NCI-H187 treated with DMSO at 0.1 percent for 48 hours (cell line): ENCODE results near the gene PDK1.
"Not testable (repeated sequence)": the region's sequence is repeated elsewhere in the genome, so short reads cannot be mapped to it uniquely, and the experiment has no call there.

ENCODE experiments used
- DNase-seq: peaks from one replicate; lab custom pipeline; 2025; lab: John Stamatoyannopoulos, UW

The PDK1 gene

GRCh38 chr2:172552547-172553291 is 3.2 kb upstream of the PDK1 start:
- no peak for DNase-seq

DNA sequence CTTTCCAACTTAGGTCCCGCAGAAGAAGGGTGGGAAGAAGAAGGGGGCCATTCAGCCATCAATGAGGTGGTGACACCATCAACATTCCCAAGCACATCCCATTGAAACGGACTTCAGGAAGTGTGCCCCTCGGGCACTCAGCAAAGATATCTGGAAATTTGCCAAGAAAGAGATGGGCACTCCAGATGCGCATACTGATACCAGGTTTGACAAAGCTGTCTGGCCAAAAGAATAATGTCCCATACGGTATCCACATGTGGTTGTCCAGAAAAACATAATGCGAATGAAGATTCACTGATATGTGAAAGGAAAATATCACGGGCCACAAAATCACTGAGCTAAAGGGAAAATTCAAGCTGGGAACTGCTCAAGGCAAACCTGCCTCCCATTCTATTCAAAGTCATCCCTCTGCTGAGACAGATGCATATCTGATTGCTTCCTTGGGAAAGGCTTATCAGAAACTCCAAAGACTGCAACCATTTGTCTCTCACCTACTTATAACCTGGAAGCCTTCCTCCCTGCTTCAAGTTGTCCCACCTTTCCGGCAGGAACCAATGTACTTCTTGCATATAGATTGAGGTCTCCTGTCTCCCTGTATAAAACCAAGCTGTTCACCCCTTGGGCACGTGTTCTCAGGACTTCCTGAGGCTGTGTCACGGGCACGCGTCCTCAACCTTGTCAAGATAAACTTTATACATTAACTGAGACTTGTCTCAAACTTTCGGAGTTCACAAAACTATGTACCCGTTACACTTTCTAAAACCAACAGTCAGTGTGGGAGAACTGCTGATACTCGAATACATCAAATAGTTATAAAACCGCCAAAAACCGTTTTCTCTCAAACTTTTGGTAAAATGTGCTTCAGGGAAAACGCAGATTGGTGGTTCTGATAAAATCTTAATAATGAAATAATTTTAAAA is 1.3 kb upstream of the PDK1 start:
- DNase-seq: no peak

DNA sequence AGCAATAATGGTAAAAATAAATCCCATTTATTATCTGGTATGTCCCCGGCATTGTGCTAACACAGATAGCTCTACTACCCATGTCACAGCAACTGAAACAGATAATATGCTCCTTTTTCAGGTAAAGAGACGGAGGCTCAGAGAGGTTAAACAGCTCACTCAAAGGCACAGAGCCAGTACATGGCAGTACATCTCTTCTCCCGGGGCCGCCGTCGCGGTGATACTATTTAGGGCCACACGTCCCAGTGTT is 693 bp upstream of the PDK1 start:
- no peak for DNase-seq

DNA sequence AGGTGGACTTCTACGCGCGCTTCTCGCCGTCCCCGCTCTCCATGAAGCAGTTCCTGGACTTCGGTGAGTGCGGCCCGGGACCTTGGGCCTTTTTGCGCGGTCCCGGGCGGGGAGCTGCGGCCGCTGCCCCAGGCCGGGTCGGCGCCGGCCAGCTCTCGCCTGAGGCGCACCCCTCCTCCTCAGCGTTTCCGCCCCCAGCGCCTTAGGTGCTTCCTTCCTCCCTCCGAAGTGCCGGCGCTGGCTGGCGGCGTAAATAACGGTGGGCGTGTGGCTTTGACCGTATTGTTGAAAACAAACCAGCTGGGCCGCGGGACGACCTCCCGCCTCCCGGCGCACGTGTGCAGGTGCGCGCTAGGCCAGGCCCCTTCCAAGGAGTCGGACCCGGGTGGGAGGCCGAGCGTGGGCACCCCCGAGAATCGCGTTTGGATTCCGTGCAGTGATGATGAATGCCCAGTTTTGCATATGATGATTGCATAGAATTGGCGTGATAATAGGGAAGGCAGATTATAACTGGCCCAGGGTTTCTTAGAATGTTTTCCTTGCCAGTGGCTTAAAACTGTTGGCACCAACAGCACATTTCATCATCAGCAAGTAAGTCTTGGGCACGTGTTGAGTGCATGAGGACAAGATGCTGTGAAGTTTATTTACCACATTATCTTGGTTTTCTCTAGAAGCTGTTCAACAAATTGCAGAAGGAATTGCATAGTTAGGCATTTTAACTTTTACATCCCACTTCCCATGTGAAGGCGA is 569 bp downstream of the PDK1 start:
- no peak for DNase-seq

DNA sequence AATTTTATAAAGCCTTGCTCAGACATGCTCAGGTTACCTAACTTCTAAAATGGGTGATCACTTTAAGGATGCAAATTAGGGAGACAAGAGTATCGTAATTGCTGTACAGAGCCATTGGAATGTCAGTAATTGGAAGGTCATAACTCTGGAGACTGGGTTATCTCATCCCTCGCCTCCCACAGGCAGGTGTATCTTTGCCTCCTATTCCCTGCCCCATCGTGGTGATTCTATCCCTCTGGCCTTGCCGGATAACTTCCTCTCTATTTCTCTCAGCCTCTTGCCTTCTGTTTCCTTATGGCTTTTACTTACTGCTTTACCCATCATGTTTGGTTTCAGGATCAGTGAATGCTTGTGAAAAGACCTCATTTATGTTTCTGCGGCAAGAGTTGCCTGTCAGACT is 2.5 kb downstream of the PDK1 start:
- no peak for DNase-seq

GRCh38 chr2:172560721-172561120 is 4.8 kb downstream of the PDK1 start:
- no peak for DNase-seq

- DNase-seq: no peak
Measured at GRCh38 chr2:172561270-172561669, 5.4 kb downstream of the PDK1 start.

DNA sequence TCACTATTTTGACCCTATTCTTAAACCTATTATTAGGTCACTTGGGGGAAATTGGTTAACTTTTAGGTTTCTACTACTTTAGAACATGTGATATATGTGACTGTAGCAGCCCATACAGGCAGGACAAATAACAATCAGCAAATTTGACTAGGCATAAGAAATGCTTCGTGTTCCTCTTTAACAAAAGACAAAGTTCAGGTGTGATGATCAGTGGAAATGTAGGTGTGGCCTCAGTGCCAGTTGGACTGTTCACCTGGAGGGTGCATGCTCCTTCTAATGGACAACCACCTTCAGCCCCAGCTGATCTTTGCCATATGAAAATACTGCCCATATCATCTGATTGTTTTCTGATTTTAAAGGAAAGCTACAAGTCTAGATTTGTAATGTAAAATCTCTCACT is 6.4 kb downstream of the PDK1 start:
- no peak for DNase-seq

GRCh38 chr2:172564376-172564775 is 8.5 kb downstream of the PDK1 start:
- no peak for DNase-seq

GRCh38 chr2:172571245-172571644 is 15.4 kb downstream of the PDK1 start:
- no peak for DNase-seq

GRCh38 chr2:172572981-172573380 is 17.1 kb downstream of the PDK1 start:
- DNase-seq: no peak

DNA sequence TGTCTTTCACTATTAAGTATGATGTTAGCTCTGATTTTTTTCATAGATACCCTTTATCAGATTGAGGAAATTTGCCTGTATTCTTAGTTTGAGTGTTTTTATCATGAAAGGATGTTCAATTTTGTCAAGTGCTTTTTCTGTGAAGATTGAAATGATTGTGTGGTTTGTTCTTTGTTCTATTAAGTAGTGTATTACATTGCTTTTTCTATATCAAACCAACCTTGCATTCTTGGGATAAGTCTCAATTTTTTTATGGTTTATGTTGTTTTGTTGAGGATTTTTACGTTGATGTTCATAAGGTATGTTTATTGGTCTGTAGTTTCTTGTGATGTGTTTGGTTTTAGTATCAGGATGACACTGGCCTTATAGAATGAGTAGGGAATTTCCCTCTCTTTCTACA is 19.1 kb downstream of the PDK1 start:
- no peak for DNase-seq

DNA sequence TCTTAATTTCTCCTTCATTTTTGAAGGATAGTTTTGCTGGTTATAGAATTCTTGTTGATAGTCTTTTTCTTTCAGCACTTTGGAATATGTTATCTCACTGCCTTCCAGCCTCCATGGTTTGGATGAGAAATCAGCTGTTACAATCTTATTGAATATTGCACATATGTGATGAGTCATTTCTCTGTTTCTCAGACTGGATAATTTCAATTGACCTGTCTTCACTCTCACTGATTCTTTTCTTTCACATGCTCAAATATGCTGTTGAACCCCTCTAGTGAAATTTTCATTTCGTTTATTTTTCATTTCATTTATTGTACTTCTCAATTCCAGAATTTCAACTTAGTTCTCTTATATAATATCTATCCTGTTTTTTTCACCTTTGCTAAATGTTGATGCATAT is 22.2 kb downstream of the PDK1 start:
- no peak for DNase-seq

DNA sequence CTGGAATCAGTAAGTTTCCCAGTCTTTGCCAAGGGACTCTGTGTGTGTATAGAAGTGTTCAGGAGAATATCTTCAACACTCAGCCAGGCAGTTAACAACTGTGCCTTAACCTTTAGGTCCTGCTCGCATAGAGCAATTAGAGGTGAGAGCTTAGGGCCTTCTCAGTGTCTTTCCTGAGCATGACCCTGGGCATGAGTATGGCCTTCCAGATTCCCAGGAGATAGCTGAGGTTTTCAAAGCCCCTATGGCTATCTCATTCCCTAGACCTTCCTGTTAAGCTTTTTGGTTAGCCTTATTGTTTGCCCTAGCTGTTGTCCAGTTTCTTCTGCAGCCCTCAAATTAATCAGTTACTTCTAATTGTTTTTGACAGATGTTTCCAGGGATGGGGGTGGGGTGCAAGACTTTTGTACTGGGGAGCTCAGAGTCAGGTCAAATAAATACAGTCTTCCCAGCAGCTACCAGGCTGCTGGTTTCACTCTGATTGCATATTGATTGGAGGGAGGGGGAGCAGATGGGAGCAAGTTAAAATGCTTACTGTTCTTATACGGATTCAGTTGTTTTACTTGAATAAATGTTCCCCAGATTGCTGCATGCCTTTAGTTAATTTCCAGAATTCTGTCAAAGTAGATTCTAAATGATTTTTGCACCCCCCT is 23.1 kb downstream of the PDK1 start:
- no peak for DNase-seq

DNA sequence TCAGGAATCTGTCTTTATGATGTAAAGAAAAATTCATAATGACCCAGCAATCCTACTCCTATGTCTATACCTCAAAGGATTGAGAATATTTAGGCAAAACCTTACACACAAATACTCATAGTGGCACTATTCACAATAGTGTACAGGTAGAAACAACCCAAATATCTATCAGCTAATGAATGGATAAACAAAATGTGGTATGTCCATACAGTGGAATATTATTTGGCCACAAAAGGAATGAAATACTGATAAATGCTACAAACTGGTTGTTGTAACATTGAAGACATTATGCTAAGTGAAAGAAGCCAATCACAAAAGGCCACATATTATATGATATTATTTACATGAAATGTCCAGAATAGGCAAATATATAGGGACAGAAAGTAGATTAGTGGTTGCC is 24.7 kb downstream of the PDK1 start:
- no peak for DNase-seq

GRCh38 chr2:172582656-172583055 is 26.8 kb downstream of the PDK1 start:
- no peak for DNase-seq

DNA sequence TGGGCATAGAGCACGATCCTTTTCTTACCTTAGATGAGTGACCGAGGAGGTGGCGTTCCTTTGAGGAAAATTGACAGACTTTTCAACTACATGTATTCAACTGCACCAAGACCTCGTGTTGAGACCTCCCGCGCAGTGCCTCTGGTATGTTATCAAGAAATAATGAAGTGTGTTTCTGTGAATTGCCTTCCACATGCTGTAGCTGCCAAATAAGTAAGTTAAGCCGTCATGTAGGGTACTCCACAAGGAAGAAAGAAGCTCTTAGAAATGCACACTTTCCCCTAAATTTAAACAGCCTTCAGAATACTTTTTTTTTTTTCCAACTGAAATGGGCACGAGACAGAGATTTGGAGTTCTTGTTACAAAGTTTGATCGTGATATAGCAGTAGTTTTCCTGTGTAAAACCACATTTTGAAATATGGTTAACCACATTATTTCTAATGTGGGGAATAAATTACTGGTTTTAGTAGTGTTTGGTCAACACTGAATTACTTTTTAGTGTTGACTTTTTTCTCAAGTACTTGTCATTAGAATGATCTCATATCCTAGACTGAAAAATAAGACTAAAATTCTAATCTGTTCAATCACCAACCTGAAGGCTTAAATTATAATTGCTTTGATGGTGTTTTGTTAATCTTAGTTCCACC is 30.5 kb downstream of the PDK1 start:
- DNase-seq: no peak

DNA sequence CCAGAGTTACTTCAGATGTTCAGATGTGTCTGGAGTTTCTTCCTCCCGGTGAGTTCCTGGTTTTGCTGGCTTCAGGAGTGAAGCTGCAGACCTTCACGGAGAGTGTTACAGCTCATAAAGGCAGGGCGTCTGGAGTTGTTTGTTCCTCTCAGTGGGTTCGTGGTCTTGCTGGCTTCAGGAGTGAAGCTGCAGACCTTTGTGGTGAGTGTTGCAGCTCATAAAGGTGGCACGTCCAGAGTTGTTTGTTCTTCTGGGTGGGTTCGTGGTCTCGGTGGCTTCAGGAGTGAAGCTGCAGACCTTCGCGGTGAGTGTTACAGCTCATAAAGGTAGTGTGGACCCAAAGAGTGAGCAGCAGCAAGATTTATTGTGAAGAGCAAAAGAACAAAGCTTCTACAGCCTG is 31.3 kb downstream of the PDK1 start:
- DNase-seq: not testable (repeated sequence)

DNA sequence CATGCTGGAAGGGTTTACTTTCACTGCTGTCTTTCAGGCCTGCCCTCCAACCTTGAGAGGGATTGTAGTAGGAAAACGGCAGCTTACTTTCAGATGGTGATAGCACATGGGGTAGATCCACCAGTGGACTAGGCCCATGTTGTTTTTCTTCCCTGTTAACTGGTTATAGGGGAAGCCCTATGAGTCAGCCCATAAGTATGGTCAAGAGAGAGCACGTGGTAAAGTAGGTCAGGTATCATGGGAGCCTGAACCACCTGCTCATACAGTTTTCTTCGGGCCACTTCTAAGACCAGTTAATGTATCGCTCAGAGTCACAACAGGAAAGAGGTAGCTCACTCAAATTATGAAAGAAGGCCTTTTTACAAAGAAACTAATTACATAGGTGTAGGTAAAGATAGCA is 33.0 kb downstream of the PDK1 start:
- DNase-seq: no peak

DNA sequence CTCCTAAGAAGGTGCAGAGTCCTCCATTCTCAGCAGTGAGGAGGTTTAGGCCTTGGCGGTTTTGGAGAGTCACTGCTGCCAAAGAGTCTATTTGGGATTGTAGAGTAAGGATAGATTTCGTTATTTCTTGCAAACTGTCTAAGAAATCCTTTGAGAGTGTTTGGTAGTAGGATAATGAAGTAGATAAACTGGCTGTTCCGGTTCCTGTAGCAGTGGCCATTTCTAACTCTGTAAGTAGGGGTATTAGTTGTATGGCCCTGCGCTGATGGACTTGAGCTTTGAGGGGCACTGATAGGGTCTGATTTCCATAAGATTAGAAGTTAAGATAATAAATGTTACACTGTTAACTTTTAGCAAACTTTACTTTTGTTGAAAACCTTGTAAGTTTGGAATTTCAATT is 35.5 kb downstream of the PDK1 start:
- not testable (repeated sequence) for DNase-seq

- DNase-seq: not testable (repeated sequence)
Measured at GRCh38 chr2:172592190-172592589, 36.3 kb downstream of the PDK1 start.

DNA sequence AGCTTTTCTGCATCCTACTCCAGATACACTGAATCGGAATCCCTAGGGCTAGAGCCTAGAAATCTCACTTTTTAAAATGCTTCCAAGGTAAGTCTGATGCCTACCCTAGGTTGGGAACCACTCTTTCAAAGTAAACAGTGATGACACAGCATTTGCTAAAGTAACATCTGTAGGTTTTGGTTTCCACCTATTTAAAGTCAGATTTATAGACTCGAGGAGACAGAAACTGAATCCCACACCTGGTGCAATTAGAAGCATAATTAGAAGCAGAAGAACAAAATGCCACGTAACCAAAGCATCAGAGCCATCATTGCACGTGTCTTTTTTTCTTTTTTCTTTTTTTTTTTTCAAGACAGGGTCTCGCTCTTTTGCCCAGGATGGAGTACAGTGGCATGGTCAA is 40.9 kb downstream of the PDK1 start:
- no peak for DNase-seq
